Measurements from ENCODE around the gene LHFPL6.

Gene LHFPL6

GRCh38 chr13:39322836-39323585 lies 280.0 kb downstream of the LHFPL6 start:
- H3K4me3 ChIP-seq (ENCODE audit: low read length), result no peak overlapping the region
- DNase-seq (ENCODE audit: low read depth), result no peak
- TF ChIP-seq CTCF (IDR thresholded peaks at IDR 0.05; ENCODE audit: insufficient read depth, low read depth, low read length, missing control alignments), result no peak

- TF ChIP-seq CTCF (IDR thresholded peaks at IDR 0.05; ENCODE audit: insufficient read depth, low read depth, low read length, missing control alignments), result no peak
- DNase-seq (ENCODE audit: low read depth), result peak; percentile 45
- no peak overlapping the region for H3K4me3 ChIP-seq (ENCODE audit: low read length)
These were observed 281.4 kb downstream of the LHFPL6 start for GRCh38 chr13:39321574-39321973.

GRCh38 chr13:39318161-39318560 lies 284.8 kb downstream of the LHFPL6 start:
- no peak for TF ChIP-seq CTCF (IDR thresholded peaks at IDR 0.05; ENCODE audit: insufficient read depth, low read depth, low read length, missing control alignments)
- DNase-seq (ENCODE audit: low read depth), result no peak
- H3K4me3 ChIP-seq (ENCODE audit: low read length), result no peak overlapping the region

- no peak for TF ChIP-seq CTCF (IDR thresholded peaks at IDR 0.05; ENCODE audit: insufficient read depth, low read depth, low read length, missing control alignments)
- H3K4me3 ChIP-seq (ENCODE audit: low read length), result no peak overlapping the region
- peak; percentile 34 for DNase-seq (ENCODE audit: low read depth)
These were observed 285.7 kb downstream of the LHFPL6 start for GRCh38 chr13:39317291-39317690.

GRCh38 chr13:39315796-39316195 lies 287.2 kb downstream of the LHFPL6 start:
- no peak for TF ChIP-seq CTCF (IDR thresholded peaks at IDR 0.05; ENCODE audit: insufficient read depth, low read depth, low read length, missing control alignments)
- DNase-seq (ENCODE audit: low read depth), result no peak
- no peak overlapping the region for H3K4me3 ChIP-seq (ENCODE audit: low read length)

- H3K4me3 ChIP-seq (ENCODE audit: low read length), result no peak overlapping the region
- peak; percentile 64 for DNase-seq (ENCODE audit: low read depth)
- TF ChIP-seq CTCF (IDR thresholded peaks at IDR 0.05; ENCODE audit: insufficient read depth, low read depth, low read length, missing control alignments), result no peak
These were observed 289.3 kb downstream of the LHFPL6 start for GRCh38 chr13:39313721-39314120.

GRCh38 chr13:39312596-39312995 lies 290.4 kb downstream of the LHFPL6 start:
- H3K4me3 ChIP-seq (ENCODE audit: low read length), result no peak overlapping the region
- no peak for TF ChIP-seq CTCF (IDR thresholded peaks at IDR 0.05; ENCODE audit: insufficient read depth, low read depth, low read length, missing control alignments)
- DNase-seq (ENCODE audit: low read depth), result no peak
